Transverse colon (tissue), 4 donors: ENCODE measurements around the gene TMEM88. TPM values are rescaled to one million over a fixed set of nuclear protein-coding genes. Genes with fewer than 3 reads are reported as not detected.
A peak's percentile ranks its signal among the peaks of the same experiment; 100 is the strongest.

ENCODE experiments used
- DNase-seq: peaks from one replicate; pipeline ENCODE4 v3.0.0-alpha.2; 2019
- H3K27ac ChIP-seq, 4 donors: fragments of 200-600 bp; sonication (generic); 2 replicates each; pipeline ENCODE4 v1.5.1; 2016 to 2018; ENCODE audit warnings: inconsistent platforms in 4 of 4
- H3K27me3 ChIP-seq: fragments of 200-600 bp; sonication (generic); 2 replicates; pipeline ENCODE4 v1.5.1; 2017; ENCODE audit warnings: inconsistent platforms
- H3K36me3 ChIP-seq, 4 donors: fragments of 200-600 bp; sonication (generic); 2 replicates each; pipeline ENCODE4 v1.5.1; 2017 to 2019; ENCODE audit warnings: inconsistent platforms in 4 of 4
- H3K4me1 ChIP-seq, 4 donors: fragments of 200-600 bp; sonication (generic); 2 replicates each; pipeline ENCODE4 v1.5.1; 2017 to 2020; ENCODE audit warnings: inconsistent platforms in 4 of 4
- H3K4me3 ChIP-seq, 4 donors: fragments of 200-600 bp; sonication (generic); 1 replicate in 1 of 4; 2 replicates in 3 of 4; pipeline versions ENCODE4 v1.5.1 to v1.6.1; 2017 to 2019; ENCODE audit warnings: inconsistent platforms in 4 of 4
- H3K9me3 ChIP-seq, 2 donors: fragments of 200-600 bp; sonication (generic); 2 replicates each; pipeline ENCODE4 v1.5.1; 2017 to 2019; ENCODE audit warnings: inconsistent platforms in 2 of 2
- EP300 ChIP-seq: sonication (generic); formaldehyde crosslinking; IDR thresholded peaks from one replicate; pipeline ENCODE4 v1.6.1; 2017; ENCODE audit warnings: antibody characterized with exemption, low read depth
- POLR2A ChIP-seq: fragments of 450-650 bp; IDR thresholded peaks from one replicate; pipeline ENCODE4 v1.6.1; 2016; ENCODE audit warnings: antibody characterized with exemption, mild to moderate bottlenecking, moderate library complexity
- POLR2AphosphoS5 ChIP-seq, 3 donors: sonication (generic); formaldehyde crosslinking; IDR thresholded peaks; one replicate each; pipeline ENCODE4 v1.6.1; 2016; ENCODE audit warnings: antibody characterized with exemption in 3 of 3
- WGBS, 2 donors: methylation state at CpG; one replicate each; pipeline ENCODE4 v1.1.5; 2018; ENCODE audit warnings: low coverage in 1 of 2; 5-methylcytosine and 5-hydroxymethylcytosine counted together
- in situ Hi-C, 4 donors: fragments of 200-750 bp; cut with MboI; loops; one replicate each; pipeline versions ENCODE4 v1.15.0 to v1.15.1; 2017; ENCODE audit warnings: low sequenced_read_pairs in 3 of 4, low pct_ligation_motif_present in 1 of 4, low pct_unique_long_range_greater_than_20kb in 1 of 4
- intact Hi-C: fragments of 100-400 bp; cut with DNase I; formaldehyde crosslinking; loops from one replicate; pipeline ENCODE4 v1.15.1; 2023; ENCODE audit warnings: low total_unique reads
- total RNA-seq, 4 donors: library from RNA; depleted of rRNA; stranded (reverse); fragments of >200 nt; gene quantifications; one replicate each; pipeline ENCODE4 v1.1.0, GENCODE V29; 2016
- TF ChIP-seq, protein P1 (sequence below), 5 experiments: fragments of 200-600 bp in 3 of 5; fragments of 450-650 bp in 2 of 5; sonication (generic) in 3 of 5; IDR thresholded peaks; 1 replicate in 2 of 5; 2 replicates in 3 of 5; pipeline ENCODE4 v1.5.1; 2016 to 2017; ENCODE audit warnings: antibody characterized with exemption in 5 of 5, inconsistent platforms in 3 of 5, mild to moderate bottlenecking in 2 of 5, moderate library complexity in 1 of 5

TMEM88 gene
- total RNA-seq, 4 donors from 2014 or later = 2.4 to 13.1 (median 6.8) TPM

DNA sequence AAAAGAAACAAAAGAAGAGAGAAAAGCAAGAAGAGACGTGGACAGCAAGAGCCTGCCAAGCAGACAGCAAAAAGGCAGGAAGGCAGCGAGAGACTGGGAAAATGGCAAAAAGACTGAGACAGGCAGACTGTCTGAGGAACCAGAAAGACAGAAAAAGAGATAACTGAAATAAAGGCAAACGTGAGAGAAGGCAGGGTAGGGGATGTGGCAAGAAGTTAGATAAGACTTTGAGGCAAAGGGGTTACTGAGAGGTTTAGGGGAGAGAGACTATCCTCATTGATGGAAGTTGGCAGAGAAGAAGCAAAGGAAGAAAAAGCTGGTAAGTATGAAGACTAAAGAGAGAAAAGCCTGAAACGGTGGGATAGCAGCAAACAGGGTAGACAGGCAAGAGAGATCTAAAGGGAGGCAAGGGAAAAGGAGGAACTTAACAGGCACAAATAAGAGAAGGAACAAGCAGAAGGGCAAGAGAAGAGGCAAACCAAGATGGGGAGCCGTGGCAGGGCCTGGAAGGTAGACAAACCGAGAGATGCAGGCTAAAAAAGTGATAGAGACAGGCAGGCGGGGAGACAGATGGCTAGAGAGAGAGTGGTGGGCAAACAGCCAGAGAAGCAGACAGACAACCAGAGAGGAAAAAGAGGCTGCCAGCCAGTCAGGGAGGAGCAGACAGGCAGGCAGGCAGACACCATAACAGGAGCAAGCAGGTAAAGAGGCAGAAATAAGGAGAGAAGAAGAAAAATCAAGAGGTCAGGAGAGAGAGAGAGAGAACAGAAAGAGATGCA is 26.6 kb downstream of the TMEM88 start:
- no peak for DNase-seq
- intact Hi-C loops = no loop called here
- H3K36me3 ChIP-seq = peaks cover 0 to 11% (median 0%) of the 10 kb centered on the region in 4 donors
- H3K27me3 ChIP-seq = no peaks in the 10 kb centered on the region
- peaks cover 9 to 59% (median 38%) of the 10 kb centered on the region in 4 donors for H3K4me1 ChIP-seq
- H3K4me3 ChIP-seq = no peak overlapping the region
- 44 to 48% methylated on average over 7 of the region's 7 CpGs for WGBS, 2 donors
- in situ Hi-C loops = no loop called here
- no peaks in the 10 kb centered on the region for H3K9me3 ChIP-seq
- TF ChIP-seq, protein P1, sequence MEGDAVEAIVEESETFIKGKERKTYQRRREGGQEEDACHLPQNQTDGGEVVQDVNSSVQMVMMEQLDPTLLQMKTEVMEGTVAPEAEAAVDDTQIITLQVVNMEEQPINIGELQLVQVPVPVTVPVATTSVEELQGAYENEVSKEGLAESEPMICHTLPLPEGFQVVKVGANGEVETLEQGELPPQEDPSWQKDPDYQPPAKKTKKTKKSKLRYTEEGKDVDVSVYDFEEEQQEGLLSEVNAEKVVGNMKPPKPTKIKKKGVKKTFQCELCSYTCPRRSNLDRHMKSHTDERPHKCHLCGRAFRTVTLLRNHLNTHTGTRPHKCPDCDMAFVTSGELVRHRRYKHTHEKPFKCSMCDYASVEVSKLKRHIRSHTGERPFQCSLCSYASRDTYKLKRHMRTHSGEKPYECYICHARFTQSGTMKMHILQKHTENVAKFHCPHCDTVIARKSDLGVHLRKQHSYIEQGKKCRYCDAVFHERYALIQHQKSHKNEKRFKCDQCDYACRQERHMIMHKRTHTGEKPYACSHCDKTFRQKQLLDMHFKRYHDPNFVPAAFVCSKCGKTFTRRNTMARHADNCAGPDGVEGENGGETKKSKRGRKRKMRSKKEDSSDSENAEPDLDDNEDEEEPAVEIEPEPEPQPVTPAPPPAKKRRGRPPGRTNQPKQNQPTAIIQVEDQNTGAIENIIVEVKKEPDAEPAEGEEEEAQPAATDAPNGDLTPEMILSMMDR (IDR thresholded peaks at IDR 0.05) = no peak
- no peak for TF ChIP-seq EP300
- peak overlapping the region; percentile 93 to 99 (median 96) for H3K27ac ChIP-seq

DNA sequence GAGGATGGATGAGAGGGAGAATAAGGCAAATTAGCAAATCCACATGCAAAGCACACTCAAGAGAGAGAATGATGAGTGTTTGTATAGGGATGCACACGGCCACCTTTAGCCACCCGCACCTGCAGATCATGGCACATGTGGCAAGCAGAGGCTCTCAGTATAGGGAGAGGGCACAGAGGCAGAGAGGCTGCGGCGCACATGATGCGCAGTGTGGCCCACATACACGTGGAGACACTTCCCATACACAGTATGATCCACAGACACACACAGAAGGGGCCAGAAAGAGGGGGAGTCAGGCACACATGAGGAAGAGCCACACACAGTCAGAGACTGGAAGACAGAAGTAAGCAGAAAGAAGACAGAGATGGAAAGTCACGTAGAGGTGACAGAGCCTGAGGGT is 27.2 kb downstream of the TMEM88 start:
- in situ Hi-C loops = no loop called here
- intact Hi-C loops = no loop called here
- DNase-seq = no peak
- 64 to 73% methylated on average over 6 to 7 of the region's 7 CpGs for WGBS, 2 donors
- Histone ChIP-seq H3K9me3 (no peaks in the 10 kb centered on the region), H3K4me1 (peaks cover 15 to 65% (median 44%) of the 10 kb centered on the region in 4 donors), H3K36me3 (peaks cover 0 to 11% (median 0%) of the 10 kb centered on the region in 4 donors), H3K27me3 (no peaks in the 10 kb centered on the region), H3K27ac (peak overlapping the region; percentile 93 to 99 (median 96)), H3K4me3 (no peak overlapping the region)
- TF ChIP-seq EP300 (no peak), POLR2AphosphoS5 (IDR thresholded peaks at IDR 0.05) (no peak), POLR2A (no peak)
- TF ChIP-seq, protein P1 (IDR thresholded peaks at IDR 0.05) = no peak

DNA sequence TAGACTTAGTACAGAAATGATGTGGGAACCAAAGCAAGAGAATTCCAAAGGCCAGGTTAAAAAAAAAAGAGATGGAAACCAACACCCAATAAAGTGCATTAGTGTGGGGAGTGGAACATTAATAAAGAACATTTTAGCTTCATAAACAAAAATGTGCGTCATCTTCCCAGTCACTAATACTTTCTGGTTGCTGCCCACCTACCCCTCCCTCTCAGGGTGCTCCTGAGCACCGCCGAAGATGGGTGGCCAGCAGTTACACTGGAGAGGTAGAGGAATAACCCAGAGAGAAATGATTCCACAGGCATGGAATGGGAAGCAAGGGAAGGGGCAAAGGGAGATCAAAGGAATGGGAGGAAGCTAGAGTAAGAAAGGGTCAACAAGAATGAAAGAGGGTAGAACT is 27.8 kb downstream of the TMEM88 start:
- Histone ChIP-seq H3K9me3 (no peaks in the 10 kb centered on the region), H3K4me3 (no peak overlapping the region), H3K27ac (peak overlapping the region; percentile 93 to 99 (median 96)), H3K27me3 (no peaks in the 10 kb centered on the region), H3K4me1 (peaks cover 15 to 69% (median 47%) of the 10 kb centered on the region in 4 donors), H3K36me3 (peaks cover 0 to 11% (median 0%) of the 10 kb centered on the region in 4 donors)
- TF ChIP-seq EP300 (no peak), POLR2A (no peak), POLR2AphosphoS5 (IDR thresholded peaks at IDR 0.05) (peak in 1 of 3 donors; percentile 7)
- TF ChIP-seq, protein P1 (IDR thresholded peaks at IDR 0.05) = no peak
- 64 to 74% methylated on average over 3 of the region's 3 CpGs for WGBS, 2 donors
- no peak for DNase-seq
- in situ Hi-C loops (no loop called here), intact Hi-C loops (no loop called here)

DNA sequence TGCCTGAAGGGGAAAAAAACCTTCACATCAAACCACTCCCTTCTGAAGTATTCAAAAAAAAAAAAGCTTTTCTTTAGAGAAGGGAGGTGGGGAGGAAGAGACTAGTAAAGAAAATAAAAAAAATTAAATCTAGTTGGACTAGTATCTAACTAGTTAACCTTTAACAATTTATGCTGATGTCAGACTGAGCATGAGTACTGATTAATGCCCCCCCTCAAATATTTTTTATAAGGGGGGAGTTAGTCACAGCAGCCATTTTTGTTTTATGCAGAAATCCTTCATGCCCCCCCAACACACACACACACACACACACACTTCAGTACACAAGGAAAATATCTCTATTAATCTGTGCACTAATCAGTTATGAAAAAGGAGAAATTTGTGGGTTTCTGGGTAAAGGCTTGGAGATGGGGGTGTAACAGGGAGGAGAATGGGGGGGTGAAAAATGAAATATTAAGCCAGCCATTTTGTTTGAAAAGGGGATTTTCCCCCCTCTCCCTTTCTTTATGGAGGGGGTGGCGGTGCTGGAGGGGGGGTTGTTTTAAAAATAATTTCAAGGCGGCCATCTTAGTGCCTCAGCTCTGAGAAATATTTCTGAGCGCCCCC is 29.0 kb downstream of the TMEM88 start:
- in situ Hi-C loops = no loop called here
- no peak for DNase-seq
- Histone ChIP-seq H3K4me3 (peak overlapping the region in 3 of 4 donors; percentile 78 to 85 (median 83)), H3K36me3 (peaks cover 0 to 11% (median 0%) of the 10 kb centered on the region in 4 donors), H3K27ac (peak overlapping the region; percentile 93 to 99 (median 96)), H3K4me1 (peaks cover 26 to 81% (median 59%) of the 10 kb centered on the region in 4 donors), H3K27me3 (no peaks in the 10 kb centered on the region), H3K9me3 (no peaks in the 10 kb centered on the region)
- intact Hi-C loops = no loop called here
- 3 to 7% methylated on average over 2 to 3 of the region's 3 CpGs for WGBS, 2 donors
- TF ChIP-seq POLR2AphosphoS5 (IDR thresholded peaks at IDR 0.05) (no peak), POLR2A (no peak), EP300 (no peak)
- TF ChIP-seq, protein P1 (IDR thresholded peaks at IDR 0.05) = no peak
